Smooth muscle cell (in vitro differentiated cells): ENCODE measurements around the gene TMEM40. TPM values are rescaled to one million over a fixed set of nuclear protein-coding genes. Genes with fewer than 3 reads are reported as not detected.

ENCODE experiments used
- DNase-seq: peaks from one replicate; lab custom pipeline; 2025; ENCODE audit not compliant: unreplicated experiment; lab: John Stamatoyannopoulos, UW
- H2AFZ ChIP-seq: fragments of 200-600 bp; sonication (generic); 2 replicates; pipeline ENCODE4 v1.6.0; 2016; ENCODE audit warnings: antibody characterized with exemption, low read depth, mild to moderate bottlenecking
- H3F3A ChIP-seq: fragments of 200-600 bp; sonication (generic); 2 replicates; pipeline ENCODE4 v1.6.0; 2017; ENCODE audit warnings: antibody characterized with exemption, low read depth
- H3K27ac ChIP-seq: fragments of 200-600 bp; sonication (generic); 2 replicates; pipeline ENCODE4 v1.5.1; 2016; ENCODE audit warnings: low read depth, mild to moderate bottlenecking
- H3K27me3 ChIP-seq: fragments of 200-600 bp; sonication (generic); 2 replicates; pipeline ENCODE4 v1.6.1; 2016; ENCODE audit warnings: low read depth, mild to moderate bottlenecking
- H3K36me3 ChIP-seq: fragments of 200-600 bp; sonication (generic); 2 replicates; pipeline ENCODE4 v1.5.1; 2016; ENCODE audit warnings: low read depth
- H3K4me1 ChIP-seq: fragments of 200-600 bp; sonication (generic); 2 replicates; pipeline ENCODE4 v1.5.1; 2016; ENCODE audit warnings: low read depth
- H3K4me2 ChIP-seq: fragments of 200-600 bp; sonication (generic); 2 replicates; pipeline ENCODE4 v1.6.0; 2016; ENCODE audit warnings: mild to moderate bottlenecking
- H3K4me3 ChIP-seq: fragments of 200-600 bp; sonication (generic); 2 replicates; pipeline ENCODE4 v1.5.1; 2016; ENCODE audit warnings: mild to moderate bottlenecking
- H3K79me2 ChIP-seq: fragments of 200-600 bp; sonication (generic); 2 replicates; pipeline ENCODE4 v1.6.0; 2016; ENCODE audit warnings: low read depth, mild to moderate bottlenecking
- H3K9ac ChIP-seq: fragments of 200-600 bp; sonication (generic); 2 replicates; pipeline ENCODE4 v1.6.0; 2016; ENCODE audit warnings: low read depth
- H3K9me3 ChIP-seq: fragments of 200-600 bp; sonication (generic); replicated peaks from 2 replicates; pipeline ENCODE4 v1.5.1; 2016; ENCODE audit warnings: low read depth
- H4K20me1 ChIP-seq: fragments of 200-600 bp; sonication (generic); 2 replicates; pipeline ENCODE4 v1.6.0; 2016; ENCODE audit warnings: low read depth
- CTCF ChIP-seq: fragments of 200-600 bp; sonication (generic); IDR thresholded peaks from 2 replicates; pipeline ENCODE4 v1.5.1; 2017; ENCODE audit warnings: borderline replicate concordance, mild to moderate bottlenecking, antibody characterized with exemption; ENCODE audit not compliant: insufficient read depth, poor library complexity, severe bottlenecking
- WGBS: methylation state at CpG from one replicate; pipeline ENCODE4 v1.1.7; 2016; ENCODE audit warnings: low lambda C conversion rate; 5-methylcytosine and 5-hydroxymethylcytosine counted together
- polyA plus RNA-seq: library from polyadenylated mRNA; unstranded; fragments of >200 nt; fragmentation: Nextera tagmentation; extraction: Ambion mirVana; gene quantifications from 2 replicates; pipeline ENCODE4 v1.2.1, GENCODE V29; 2016
- total RNA-seq: library from RNA; depleted of rRNA; stranded (reverse); fragments of >200 nt; gene quantifications from 2 replicates; pipeline ENCODE4 v1.2.3, GENCODE V29; 2014

The TMEM40 gene
- total and polyA plus RNA-seq, 2 experiments from 2014 or later: 6.7 to 6.8 TPM

GRCh38 chr3:12689997-12690711 is 68.9 kb downstream of the TMEM40 start:
- H2AFZ ChIP-seq: no peak overlapping the region
- DNase-seq: no peak
- H3K9me3 ChIP-seq: no peaks in the 10 kb centered on the region
- no peaks in the 10 kb centered on the region for H3K4me1 ChIP-seq
- 82% methylated on average over 11 of the region's 11 CpGs for WGBS
- no peaks in the 10 kb centered on the region for H4K20me1 ChIP-seq
- H3K27me3 ChIP-seq: no peaks in the 10 kb centered on the region
- no peak overlapping the region for H3K9ac ChIP-seq
- TF ChIP-seq CTCF: no peak
- H3K27ac ChIP-seq: no peak overlapping the region
- H3K36me3 ChIP-seq: no peaks in the 10 kb centered on the region
- no peak overlapping the region for H3K4me3 ChIP-seq
- no peaks in the 10 kb centered on the region for H3F3A ChIP-seq
- no peak overlapping the region for H3K4me2 ChIP-seq
- H3K79me2 ChIP-seq: no peaks in the 10 kb centered on the region

- no peak for TF ChIP-seq CTCF
- H3K9ac ChIP-seq: no peak overlapping the region
- 85% methylated on average over 4 of the region's 4 CpGs for WGBS
- H3K79me2 ChIP-seq: no peaks in the 10 kb centered on the region
- no peak overlapping the region for H2AFZ ChIP-seq
- H3K9me3 ChIP-seq: no peaks in the 10 kb centered on the region
- H3K27me3 ChIP-seq: no peaks in the 10 kb centered on the region
- H3K4me3 ChIP-seq: no peak overlapping the region
- H3F3A ChIP-seq: no peaks in the 10 kb centered on the region
- DNase-seq: no peak
- H3K27ac ChIP-seq: no peak overlapping the region
- H3K4me2 ChIP-seq: no peak overlapping the region
- no peaks in the 10 kb centered on the region for H3K4me1 ChIP-seq
- no peaks in the 10 kb centered on the region for H3K36me3 ChIP-seq
- H4K20me1 ChIP-seq: no peaks in the 10 kb centered on the region
Measured at GRCh38 chr3:12687948-12688347, 71.1 kb downstream of the TMEM40 start.

- Histone ChIP-seq H3K36me3 (no peaks in the 10 kb centered on the region), H3K9me3 (no peaks in the 10 kb centered on the region), H3K4me1 (no peaks in the 10 kb centered on the region), H3F3A (no peaks in the 10 kb centered on the region), H3K4me3 (no peak overlapping the region), H3K27me3 (no peaks in the 10 kb centered on the region), H4K20me1 (no peaks in the 10 kb centered on the region), H3K27ac (no peak overlapping the region), H3K4me2 (no peak overlapping the region), H3K79me2 (no peaks in the 10 kb centered on the region), H2AFZ (no peak overlapping the region), H3K9ac (no peak overlapping the region)
- no peak for TF ChIP-seq CTCF
- no peak for DNase-seq
- 93% methylated on average over 3 of the region's 3 CpGs for WGBS
Measured at GRCh38 chr3:12686096-12686495, 73.0 kb downstream of the TMEM40 start.

Other genes with a start within 250 kb of the TMEM40 start
- gene MKRN2OS, start 213.8 kb downstream of the TMEM40 start, total RNA-seq: not detected in 2 replicates
- 1.1 TPM in 1 of 2 replicates, not detected in the other for gene MKRN2OS, start 213.8 kb downstream of the TMEM40 start, polyA plus RNA-seq
- gene MKRN2, start 202.2 kb downstream of the TMEM40 start, total RNA-seq: 29.3 and 40.1 TPM in 2 replicates
- 36.6 and 38.3 TPM in 2 replicates for gene MKRN2, start 202.2 kb downstream of the TMEM40 start, polyA plus RNA-seq
- gene RAF1, start 95.1 kb downstream of the TMEM40 start, total RNA-seq: 72.2 and 75.4 TPM in 2 replicates
- gene RAF1, start 95.1 kb downstream of the TMEM40 start, polyA plus RNA-seq: 48.4 and 54.0 TPM in 2 replicates
- gene CAND2, start 37.4 kb upstream of the TMEM40 start, total RNA-seq: 2.7 and 4.8 TPM in 2 replicates
- gene CAND2, start 37.4 kb upstream of the TMEM40 start, polyA plus RNA-seq: 2.1 and 2.9 TPM in 2 replicates
- gene RPL32, start 82.3 kb upstream of the TMEM40 start, total RNA-seq: 988 and 1,486 TPM in 2 replicates
- gene RPL32, start 82.3 kb upstream of the TMEM40 start, polyA plus RNA-seq: 744 and 789 TPM in 2 replicates